Kidney tubule cell (primary cell): ENCODE results near the gene RPS6KB1.
"Not testable (repeated sequence)": the region's sequence is repeated elsewhere in the genome, so short reads cannot be mapped to it uniquely, and the experiment has no call there.

Experiments
- DNase-seq: peaks from one replicate; pipeline ENCODE4 v3.0.0-alpha.2; 2018; ENCODE audit warnings: low spot score

RPS6KB1 gene

GRCh38 chr17:59870482-59870881 is 22.4 kb upstream of the RPS6KB1 start:
- no peak for DNase-seq

- no peak for DNase-seq
Observed at GRCh38 chr17:59872351-59872750, 20.6 kb upstream of the RPS6KB1 start.

GRCh38 chr17:59873414-59873813 is 19.5 kb upstream of the RPS6KB1 start:
- DNase-seq, result not testable (repeated sequence)

GRCh38 chr17:59874376-59874775 is 18.5 kb upstream of the RPS6KB1 start:
- DNase-seq, result no peak

GRCh38 chr17:59876107-59876506 is 16.8 kb upstream of the RPS6KB1 start:
- DNase-seq, result no peak

- DNase-seq, result no peak
Observed at GRCh38 chr17:59877965-59878364, 15.0 kb upstream of the RPS6KB1 start.

- no peak for DNase-seq
Observed at GRCh38 chr17:59878624-59879023, 14.3 kb upstream of the RPS6KB1 start.

- no peak for DNase-seq
Observed at GRCh38 chr17:59884861-59885260, 8.1 kb upstream of the RPS6KB1 start.

GRCh38 chr17:59888145-59888750 is 4.7 kb upstream of the RPS6KB1 start:
- DNase-seq, result no peak

- DNase-seq, result peak; percentile 57
Observed at GRCh38 chr17:59890720-59891119, 2.2 kb upstream of the RPS6KB1 start.

- no peak for DNase-seq
Observed at GRCh38 chr17:59892251-59892923, 534 bp upstream of the RPS6KB1 start.

GRCh38 chr17:59893676-59894100 is 767 bp downstream of the RPS6KB1 start:
- peak; percentile 24 for DNase-seq

GRCh38 chr17:59897090-59897489 is 4.2 kb downstream of the RPS6KB1 start:
- no peak for DNase-seq

GRCh38 chr17:59899099-59899498 is 6.2 kb downstream of the RPS6KB1 start:
- DNase-seq, result peak; percentile 39

GRCh38 chr17:59901604-59902003 is 8.7 kb downstream of the RPS6KB1 start:
- DNase-seq, result no peak

GRCh38 chr17:59903455-59903854 is 10.5 kb downstream of the RPS6KB1 start:
- DNase-seq, result no peak

GRCh38 chr17:59907467-59907866 is 14.5 kb downstream of the RPS6KB1 start:
- no peak for DNase-seq

- DNase-seq, result peak; percentile 47
Observed at GRCh38 chr17:59914274-59914854, 21.4 kb downstream of the RPS6KB1 start.

GRCh38 chr17:59916446-59916845 is 23.5 kb downstream of the RPS6KB1 start:
- no peak for DNase-seq

- not testable (repeated sequence) for DNase-seq
Observed at GRCh38 chr17:59920637-59921036, 27.7 kb downstream of the RPS6KB1 start.

GRCh38 chr17:59930121-59930520 is 37.2 kb downstream of the RPS6KB1 start:
- DNase-seq, result not testable (repeated sequence)

- not testable (repeated sequence) for DNase-seq
Observed at GRCh38 chr17:59930768-59931167, 37.8 kb downstream of the RPS6KB1 start.

GRCh38 chr17:59933317-59933716 is 40.4 kb downstream of the RPS6KB1 start:
- DNase-seq, result not testable (repeated sequence)
